ENCODE results near the gene TMEM221.

Gene TMEM221

DNA sequence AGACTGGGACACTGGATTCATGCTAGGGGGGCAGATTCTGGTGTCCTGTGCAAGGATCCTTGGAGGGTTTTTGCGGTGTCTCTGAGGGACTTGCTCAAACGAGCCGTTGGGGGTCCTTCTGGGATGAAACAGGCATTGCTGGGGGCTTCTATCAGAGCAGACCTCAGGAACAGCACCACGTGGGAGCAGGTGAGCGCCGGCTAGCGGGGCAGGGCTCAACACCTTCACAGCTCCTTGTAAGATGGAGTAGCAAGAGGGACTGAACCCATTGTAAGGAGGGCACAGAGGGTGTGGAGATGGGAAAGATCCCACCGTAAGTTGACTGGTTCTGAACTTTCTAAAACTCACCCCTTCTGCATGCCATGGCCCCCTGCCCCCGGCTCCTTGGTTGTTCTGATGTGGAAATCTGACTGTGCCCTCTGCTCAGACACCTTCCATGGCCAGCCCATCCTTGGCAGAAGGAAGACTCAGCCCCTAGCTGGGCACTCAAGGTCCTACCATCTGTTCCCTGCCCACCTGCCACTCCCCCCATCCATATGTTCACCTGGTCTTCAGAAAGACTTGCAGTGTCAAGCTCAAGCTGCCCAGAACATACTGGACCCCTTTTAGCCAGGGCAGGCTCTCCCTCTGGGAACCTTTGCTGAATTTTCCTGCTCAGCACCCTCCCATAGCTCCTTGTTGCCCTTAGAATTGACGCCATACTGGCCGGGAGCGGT, 23.1 kb upstream of the TMEM221 start:
- DNase-seq, result no peak

DNA sequence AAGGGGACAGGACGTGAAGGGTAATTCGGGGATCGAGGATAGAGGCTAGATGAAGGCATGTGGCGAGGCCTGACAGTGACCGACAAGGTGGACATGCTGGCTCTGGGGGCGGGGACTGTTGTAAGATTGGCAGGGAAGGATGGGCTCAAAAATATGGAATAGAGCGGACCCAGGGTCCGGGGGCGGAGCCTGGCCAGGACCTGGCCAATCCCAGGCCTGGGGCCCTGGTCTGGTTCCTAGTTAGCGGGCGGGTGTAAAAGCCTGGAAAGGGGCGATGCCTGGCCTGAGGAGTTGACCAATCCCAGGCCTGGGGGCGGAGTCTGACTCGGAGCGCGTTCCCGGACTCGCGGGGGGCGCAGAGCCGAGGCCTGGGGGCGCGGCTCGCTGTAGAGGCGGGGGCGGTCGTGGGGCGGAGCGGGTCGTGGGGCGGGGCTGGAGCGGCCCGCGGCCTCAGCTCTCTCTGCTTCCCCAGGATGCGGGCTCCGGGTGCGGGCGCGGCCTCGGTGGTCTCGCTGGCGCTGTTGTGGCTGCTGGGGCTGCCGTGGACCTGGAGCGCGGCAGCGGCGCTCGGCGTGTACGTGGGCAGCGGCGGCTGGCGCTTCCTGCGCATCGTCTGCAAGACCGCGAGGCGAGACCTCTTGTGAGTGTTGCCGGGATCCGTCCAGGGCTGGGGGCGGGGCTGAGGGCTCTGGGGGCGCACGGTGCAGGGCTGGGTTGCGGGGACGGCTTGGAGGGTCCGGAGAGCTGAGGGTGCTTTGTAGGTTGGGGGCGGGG, 21.8 kb upstream of the TMEM221 start, which contains the start of gene SLC27A1:
TSS of gene SLC27A1 (plus strand) at position 457 of the 774 bp plus-strand sequence. CDS start at position 474, 17 bp downstream.
- peak; percentile 86 for DNase-seq

- DNase-seq, result peak; percentile 89
Observed at GRCh38 chr19:17469481-17470067, 21.1 kb upstream of the TMEM221 start.

- no peak for DNase-seq
Observed at GRCh38 chr19:17469092-17469480, 20.6 kb upstream of the TMEM221 start.

GRCh38 chr19:17468302-17469091, 20.0 kb upstream of the TMEM221 start:
- DNase-seq, result no peak

GRCh38 chr19:17467471-17468301, 19.2 kb upstream of the TMEM221 start:
- no peak for DNase-seq

DNA sequence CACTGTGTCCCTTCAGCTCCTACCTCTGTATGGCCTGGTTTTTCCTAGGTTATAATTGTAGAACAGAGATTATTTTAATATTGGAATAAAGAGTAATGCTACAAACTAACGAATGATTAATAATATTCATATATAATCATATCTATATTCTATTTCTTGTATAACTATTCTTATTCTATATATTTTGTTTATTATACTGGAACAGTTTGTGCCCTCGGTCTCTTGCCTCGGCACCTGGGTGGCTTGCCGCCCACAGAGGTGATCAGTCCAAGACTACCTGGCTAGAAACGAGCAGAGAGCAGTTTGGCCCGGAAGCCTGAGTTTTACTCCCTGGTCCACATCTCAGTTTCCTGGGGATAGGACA, 18.0 kb upstream of the TMEM221 start:
- no peak for DNase-seq

GRCh38 chr19:17460372-17461230, 12.1 kb upstream of the TMEM221 start, which contains the start of gene NXNL1:
TSS of gene NXNL1 (minus strand) at chr19:17460926. CDS start at chr19:17460869, 57 bp downstream.
- no peak for DNase-seq

DNA sequence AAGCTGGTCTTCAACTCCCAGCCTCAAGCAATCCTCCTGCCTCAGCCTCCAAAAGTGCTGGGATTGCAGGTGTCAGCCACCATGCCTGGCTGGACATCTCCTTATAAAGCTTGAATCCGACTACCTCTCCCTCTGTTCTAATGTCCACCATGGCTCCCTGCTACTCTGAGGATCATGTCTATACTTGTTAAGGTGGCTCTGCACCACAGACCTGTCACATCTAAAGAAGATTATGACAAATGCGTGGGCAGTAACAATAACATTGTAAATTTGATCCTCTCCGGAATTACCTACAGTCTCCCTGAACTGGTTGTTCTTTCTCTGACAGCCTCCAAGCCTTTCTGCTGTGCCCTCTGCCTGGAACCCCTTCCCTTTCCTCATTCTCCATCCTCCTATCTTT, 10.5 kb upstream of the TMEM221 start:
- DNase-seq, result no peak

DNA sequence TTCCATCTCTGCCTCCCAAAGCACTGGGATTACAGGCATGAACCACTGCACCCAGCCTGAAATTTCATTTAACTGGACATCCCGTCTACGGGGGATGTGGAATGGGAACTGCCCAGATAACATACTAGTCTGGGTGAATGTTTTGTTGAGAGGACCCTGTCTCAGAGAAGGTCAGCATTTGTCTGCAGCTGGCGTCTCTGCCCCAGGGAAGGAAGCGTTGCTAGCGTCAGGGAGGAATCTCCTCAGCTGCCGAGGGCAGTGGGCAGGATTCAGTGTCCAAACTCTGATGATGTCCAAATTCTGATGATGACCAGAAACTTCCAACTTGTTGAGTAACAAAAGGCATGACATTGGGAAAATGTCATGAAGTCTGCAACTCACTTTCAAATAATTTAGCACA, 9.1 kb upstream of the TMEM221 start:
- DNase-seq, result no peak

- no peak for DNase-seq
Observed at GRCh38 chr19:17456127-17456526, 7.7 kb upstream of the TMEM221 start.

- DNase-seq, result no peak
Observed at GRCh38 chr19:17455308-17456123, 7.0 kb upstream of the TMEM221 start.

DNA sequence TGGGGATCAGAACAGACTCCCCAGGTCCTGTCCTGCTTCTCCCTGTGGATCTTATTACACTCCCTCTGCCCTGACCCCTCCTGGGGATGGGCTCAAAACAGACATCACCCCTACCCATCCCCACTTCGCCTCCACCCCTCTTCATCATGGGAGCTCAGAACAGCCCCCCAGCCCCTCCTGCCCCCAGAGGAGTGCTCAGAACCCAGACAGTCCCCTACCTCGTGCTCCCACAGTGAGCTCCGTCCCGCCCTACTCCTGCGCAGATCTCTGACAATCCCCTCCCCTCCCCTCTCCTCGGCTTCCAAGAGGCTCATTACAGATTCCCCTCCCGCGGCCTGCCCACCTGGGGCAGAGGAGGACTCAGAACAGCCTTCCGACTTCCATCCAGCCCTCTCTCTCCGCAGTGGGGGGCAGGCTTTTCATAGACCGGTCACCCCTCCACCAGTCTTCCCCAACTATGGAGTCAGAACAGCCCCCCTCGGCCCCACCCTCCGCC, 6.2 kb upstream of the TMEM221 start:
- DNase-seq, result no peak

DNA sequence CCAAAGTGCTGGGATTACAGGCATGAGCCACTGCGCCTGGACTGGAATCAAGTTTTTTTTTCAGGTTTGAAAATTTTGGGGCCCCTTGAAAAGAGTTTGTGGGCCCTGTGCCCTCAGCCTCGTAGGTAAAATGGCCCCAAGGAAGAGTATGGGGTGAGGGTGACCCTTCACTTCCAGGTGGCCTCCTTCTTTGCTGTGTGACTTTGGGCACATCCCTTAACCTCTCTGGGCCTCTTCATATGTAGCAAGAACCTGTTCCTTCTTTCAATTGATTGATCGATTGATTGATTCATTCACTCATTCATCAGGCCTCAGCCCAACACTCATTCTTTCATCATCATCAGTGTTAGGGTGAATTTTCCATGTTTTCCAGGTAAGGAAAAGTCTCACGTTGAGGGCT, 3.4 kb upstream of the TMEM221 start:
- DNase-seq, result no peak

- DNase-seq, result peak; percentile 37
Observed at GRCh38 chr19:17450264-17451075, 2.0 kb upstream of the TMEM221 start.

DNA sequence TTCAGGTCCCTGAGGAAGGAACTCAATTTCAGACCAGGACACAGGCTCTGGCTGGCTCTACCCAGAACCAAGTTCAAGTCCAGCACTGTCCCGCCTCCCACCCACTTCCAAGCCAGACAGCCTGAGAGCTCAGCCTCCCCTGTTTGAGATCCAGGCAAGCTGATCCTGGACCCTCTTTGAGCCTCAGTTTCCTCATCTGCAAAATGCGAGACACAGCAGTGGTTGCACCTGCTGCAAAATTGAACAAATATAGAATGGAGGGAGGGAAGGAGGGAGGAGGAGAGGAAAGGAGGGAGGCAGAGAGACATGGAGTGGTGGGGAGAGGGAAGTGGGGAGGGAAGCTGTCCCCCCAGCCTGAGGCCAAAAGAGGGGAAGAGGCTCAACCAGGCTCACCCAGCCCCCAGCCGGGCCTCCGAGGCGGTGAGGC, 751 bp downstream of the TMEM221 start:
- no peak for DNase-seq

DNA sequence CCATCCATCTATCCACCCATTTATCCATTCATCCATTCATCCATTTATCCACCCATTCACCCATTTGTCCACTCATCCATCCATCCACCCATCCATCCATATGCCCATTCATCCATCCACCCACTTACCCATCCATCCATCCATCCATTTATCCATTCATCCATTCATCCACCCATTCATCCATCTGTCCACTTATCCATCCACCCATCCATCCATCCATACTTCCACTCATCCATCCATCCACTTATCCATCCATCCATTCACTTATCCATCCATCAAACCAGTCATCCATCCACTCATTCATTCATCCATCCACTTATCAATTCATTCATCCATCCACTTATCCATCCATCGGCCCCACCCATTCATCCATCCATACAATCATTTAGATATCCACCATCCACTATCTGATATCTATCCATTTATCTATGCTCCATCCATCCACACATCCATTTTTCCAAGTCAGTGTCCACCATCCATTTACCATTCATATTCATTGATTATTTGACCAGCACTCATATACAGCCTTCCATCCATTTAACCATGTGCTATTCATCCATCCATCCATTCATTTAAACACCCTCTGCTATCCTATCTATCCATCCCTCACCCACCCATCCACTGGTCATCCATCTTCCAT, 2.8 kb downstream of the TMEM221 start:
- no peak for DNase-seq

DNA sequence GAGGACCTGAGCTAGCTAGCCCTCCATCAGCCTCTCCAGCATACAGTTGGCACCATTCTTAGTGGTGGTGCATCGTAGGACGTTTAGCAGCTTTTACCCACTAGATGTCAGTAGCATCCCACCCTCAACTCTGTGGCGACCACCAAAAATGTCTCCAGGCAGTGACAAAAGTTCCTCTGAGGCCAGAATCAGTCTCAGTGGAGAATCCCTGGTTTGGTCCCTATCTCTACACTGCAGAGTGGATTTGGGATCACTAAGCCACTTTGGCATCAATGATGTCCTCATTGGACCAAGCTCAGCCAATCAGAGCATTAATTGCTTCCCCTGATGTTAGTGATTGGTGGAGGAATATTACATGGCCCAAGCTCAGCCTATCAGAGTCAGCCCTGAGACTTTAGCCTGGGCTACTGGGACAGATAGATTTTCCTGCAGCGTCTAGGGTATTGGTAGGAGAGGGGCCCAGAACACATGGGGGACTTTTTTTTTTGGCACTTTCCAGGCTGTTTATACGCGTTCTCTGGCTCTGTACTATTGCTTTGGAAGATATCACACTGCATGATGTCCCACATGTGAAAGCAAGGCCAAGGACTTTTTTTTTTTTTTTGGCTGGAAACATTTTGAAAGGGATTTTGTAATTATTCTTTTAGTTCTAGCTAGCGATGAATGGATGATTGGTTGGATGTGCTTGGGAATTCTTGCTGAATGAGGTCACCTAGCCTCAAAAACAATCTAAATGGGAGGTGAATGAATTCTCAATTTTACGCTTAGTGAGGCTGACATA, 7.0 kb downstream of the TMEM221 start:
- no peak for DNase-seq

Data from stimulated activated CD4-positive, alpha-beta T cell treated with anti-CD3 and anti-CD28 coated beads, Interleukin-12 subunit alpha, Interleukin-12 subunit beta, amount 100 ng/mL, for 4 hours (primary cell).